ENCODE results near the gene ENDOV.

Gene ENDOV

GRCh38 chr17:80472996-80473395 lies 58.0 kb downstream of the ENDOV start:
- DNase-seq: no peak

GRCh38 chr17:80473701-80474100 lies 58.7 kb downstream of the ENDOV start:
- no peak for DNase-seq

DNA sequence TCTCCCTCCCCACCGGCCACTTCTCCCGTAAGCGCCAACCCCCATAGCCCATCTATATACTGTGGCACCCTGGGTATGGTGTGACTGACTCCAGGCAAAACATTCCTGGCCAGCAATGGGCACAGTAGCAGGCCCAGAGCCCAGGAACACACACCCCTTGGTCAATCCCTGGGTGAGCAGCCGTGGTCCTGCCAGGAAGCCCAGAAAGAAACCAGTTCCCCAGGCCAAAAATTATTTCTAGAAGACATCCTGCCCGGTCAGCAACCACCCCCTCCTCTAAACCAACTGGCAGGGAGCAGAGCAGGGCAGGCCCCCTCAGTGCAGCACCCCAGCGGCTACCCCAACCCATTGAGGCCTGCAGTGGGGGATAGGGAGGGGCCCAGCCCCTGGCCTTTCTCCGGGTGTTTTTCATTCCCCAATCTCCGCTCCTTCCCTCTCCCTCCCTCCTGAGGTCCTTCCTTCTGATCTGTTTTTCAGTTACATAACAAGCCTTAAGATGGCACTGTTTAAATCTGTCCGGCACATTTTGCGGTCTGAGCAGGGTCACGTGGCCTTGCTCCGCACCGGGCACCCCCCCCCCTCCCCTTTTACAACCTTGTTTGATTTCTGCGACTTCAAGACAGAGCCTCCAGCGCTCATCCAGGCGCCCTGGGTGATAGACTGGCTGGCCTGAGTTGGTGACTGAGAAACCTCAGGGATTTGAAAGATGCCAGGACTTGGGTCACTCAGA lies 59.4 kb downstream of the ENDOV start:
- no peak for DNase-seq

DNA sequence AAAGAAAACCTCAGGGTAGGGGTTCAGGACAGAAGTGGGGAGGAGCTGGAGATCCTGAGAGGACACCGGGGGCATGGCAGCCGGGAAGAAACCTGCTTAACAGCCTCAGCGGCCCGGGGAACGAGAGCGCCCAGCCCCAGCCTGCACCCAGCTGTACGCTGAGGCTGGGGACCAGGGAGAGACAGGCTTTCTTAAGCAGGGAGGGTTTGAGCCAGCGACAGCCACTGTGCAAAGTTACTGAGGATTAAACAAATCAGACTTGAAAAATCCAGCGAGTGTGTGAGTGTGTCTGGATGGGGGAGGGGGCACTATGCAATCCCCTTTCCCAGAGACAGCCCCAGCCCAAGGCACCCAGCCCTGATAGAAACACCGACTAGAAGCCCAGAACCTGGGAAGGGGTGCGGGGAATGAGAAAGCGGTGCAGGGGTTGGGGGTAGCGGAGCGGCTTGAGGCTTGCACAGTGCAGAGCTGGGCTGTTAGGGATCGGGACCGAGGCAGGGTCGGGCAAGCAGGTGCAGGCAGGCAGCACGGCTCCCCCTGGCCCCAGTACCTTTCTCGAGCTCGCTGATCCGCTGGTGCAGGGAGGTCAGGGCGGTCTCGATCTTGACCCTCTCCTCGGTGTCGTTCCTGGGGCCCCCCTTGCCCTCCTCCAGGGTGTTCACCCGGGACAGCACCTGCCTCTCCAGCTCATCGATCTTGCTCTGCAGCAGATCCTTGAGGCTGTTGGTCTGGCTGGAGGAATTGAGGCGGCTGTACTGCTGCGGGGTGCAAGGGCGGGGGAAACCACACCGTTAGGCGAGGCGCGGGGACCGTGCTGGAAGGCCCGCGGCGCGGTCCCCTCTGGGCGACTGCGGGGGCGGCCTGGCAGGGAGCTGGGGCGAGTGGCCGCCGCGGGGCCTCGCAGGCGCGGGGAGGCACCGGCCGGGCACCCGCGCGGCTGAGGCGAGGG lies 60.3 kb downstream of the ENDOV start:
- peak; percentile 70 for DNase-seq

DNA sequence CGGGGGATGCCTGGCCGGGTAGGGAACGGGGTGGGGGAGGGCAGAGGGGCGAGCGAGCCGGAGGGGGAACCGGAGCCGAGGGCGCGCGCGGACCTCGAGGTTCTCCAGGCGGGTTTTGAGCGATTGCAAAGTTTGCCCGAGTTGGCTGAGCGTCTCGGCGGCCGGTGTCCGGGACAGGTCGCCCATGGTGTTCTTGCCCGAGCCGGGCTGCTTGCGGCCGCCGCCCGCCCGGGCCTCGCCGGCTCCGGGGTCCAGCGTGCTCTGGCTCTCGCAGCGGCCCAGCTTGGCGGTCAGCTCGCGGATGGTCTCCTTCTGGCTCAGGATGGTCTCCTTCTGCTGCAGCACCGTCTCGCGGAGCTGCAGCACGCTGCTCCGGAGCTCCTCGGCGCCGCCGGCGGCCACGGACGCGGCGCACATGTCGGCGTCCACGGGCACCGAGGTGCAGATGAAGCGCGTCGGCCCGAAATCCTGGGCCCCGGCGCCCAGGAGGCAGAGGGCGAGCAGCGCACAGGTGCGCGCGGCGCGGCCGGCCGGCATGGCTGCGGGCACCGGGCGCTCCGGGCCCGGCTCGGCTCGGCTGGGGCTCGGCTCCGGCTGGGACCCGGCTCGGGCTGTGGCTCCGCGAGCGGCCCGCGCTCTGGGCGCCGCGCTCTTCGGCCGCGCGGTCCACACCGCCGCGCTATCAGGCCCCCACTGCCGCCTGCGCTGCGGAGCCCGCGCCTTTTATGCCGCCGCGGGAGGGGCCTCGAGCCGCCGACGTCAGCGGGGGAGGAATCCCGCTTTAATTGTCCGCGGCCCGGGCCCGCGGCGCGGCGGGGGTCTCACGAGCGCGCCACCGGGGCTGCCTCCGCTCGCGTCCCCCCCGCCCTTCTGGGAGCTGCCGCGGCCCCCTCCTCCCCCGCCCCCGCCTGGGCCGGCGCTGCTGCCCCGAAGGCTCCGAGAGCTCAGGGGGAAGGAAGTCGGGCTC lies 61.2 kb downstream of the ENDOV start, which contains the start of gene NPTX1:
Gene NPTX1 (minus strand): TSS at position 698 of the 967 bp plus-strand sequence. CDS start 161 bp downstream, at position 537.
- peak; percentile 59 for DNase-seq

GRCh38 chr17:80476877-80477646 lies 62.1 kb downstream of the ENDOV start:
- peak; percentile 56 for DNase-seq

DNA sequence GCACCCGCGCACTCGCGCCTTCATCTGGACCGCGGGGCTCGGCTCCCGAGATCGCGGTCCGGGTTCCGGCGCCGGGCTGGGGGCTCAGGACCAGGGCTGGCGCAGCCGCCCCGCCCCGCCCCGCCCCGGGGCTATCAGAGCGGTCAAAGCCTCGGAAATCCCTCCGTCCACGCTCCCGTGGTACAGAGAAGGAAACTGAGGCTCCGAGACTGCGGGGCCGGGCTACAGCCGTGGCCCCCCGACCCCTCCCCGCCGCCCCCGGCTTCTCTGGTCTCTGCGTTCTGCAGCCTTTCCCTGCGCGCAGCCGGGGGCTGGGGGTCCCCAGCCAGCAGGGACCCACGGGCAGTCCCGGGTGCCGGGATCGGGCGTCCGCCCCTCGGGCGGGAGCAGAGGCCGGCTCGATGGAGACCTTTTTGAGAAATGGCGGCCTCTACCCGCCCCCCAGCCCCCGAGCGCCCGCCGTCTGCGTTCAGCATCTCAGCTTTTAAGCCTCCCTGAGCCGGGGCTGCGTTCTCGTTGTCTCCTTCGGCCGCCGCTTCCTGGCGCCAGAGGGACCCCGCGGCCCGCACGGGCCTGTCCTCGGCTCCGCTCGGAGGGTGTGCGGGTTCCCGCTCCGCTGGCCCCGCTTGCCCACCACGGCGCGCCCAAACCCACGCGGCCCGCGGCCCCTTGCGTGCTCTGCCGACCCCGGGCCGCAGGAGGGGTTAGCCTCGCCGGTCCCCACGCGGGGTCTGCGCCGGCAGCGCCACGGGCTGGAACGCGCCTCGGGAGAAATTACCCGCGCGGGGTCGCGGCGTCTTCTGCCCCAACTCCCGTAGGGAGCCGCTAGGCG lies 62.9 kb downstream of the ENDOV start:
- peak; percentile 86 for DNase-seq

DNA sequence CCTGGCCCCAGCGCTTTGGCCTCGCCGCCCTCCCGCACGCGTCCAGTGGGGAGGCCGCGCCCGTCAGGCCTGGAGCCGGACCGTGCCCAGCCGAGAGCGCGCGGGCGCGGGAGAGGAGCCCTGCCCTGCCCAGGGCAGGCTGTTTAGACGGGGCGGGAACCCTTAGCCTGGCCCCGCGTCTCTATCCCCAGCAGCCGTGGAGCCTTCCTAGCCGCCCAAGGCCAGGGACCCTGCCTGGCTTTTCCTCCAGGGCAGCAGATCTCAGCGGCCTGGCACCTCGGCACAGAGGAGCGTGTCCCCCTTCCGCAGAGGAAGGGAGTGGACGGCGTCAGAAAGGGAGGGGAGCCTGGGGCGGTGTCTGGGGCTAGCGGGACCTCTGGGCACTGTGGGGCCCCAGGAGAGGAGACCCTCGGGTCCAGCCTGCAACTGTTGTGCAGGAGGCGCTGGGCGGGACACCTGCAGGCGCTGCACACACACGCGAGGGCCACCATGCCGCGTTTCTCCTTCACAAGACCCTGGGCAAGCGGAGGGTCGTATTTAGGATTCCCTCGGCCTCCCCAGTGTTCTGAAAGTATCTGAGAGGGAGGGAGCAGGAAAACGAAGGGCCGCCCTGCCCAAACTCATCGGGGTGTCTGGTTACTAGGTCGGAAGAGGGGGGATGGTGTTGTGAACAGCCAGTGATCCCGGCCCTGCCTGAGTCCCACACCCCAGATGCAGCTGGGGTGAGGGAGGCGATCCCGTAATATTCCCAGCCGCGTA lies 63.7 kb downstream of the ENDOV start:
- DNase-seq: peak; percentile 50

- no peak for DNase-seq
Measured at GRCh38 chr17:80479246-80479566, 64.2 kb downstream of the ENDOV start.

DNA sequence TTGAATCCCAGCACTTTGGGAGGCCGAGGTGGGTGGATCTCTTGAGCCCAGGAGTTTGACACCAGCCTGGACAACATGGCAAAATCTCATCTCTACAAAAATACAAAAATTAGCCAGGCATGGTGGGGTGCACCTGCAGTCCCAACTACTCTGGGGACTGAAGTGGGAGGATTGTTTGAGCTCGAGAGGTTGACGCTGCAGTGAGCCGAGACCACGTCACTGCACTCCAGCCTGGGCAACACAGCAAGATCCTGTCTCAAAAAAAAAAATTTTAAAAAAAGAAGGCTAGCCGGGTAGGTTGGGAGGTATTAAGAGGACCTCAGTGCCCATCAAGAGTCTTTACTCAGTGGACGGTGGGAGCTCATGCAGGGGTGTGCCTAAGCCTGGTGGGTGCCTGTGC lies 65.3 kb downstream of the ENDOV start:
- no peak for DNase-seq

GRCh38 chr17:80481284-80482057 lies 66.5 kb downstream of the ENDOV start:
- no peak for DNase-seq

- no peak for DNase-seq
Measured at GRCh38 chr17:80482058-80482318, 67.0 kb downstream of the ENDOV start.

DNA sequence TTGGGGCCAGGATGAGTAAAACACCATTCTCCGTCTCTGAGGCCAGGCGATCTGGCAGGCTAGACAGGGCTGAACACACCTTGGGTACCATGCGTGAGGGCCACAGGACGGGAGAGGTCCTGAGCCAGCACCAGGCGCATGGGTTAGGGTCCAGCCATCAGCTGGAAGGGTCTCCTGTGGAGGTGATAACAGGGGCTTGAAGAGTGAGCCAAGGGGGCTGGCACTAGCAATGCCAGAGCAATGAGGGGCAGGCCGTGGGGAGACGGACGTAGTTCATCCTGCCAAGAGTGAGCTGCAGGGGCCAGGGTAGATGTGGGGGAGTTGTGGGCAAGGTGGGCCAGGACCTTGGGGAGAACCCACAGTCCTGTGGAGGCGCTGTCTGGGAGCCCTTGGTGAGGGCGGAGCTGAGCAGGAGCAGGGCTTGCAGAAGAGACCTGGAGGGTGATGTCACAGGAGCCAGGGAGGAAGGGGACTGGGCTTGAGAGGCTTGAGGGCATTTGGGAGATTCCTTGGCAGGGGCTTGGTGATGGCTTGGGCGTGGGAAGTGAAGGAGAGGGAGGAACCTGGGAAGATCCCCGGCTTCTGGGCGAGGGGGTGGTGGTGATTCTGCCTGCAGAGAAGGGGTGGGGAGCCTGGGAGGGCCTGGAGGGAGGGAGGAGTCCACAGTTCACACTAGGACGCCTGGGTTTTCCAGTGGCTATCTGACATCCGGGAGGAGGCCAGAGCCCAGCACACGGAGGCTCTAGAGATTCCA lies 67.8 kb downstream of the ENDOV start:
- no peak for DNase-seq

GRCh38 chr17:80485846-80486245 lies 70.9 kb downstream of the ENDOV start:
- DNase-seq: peak; percentile 69

DNA sequence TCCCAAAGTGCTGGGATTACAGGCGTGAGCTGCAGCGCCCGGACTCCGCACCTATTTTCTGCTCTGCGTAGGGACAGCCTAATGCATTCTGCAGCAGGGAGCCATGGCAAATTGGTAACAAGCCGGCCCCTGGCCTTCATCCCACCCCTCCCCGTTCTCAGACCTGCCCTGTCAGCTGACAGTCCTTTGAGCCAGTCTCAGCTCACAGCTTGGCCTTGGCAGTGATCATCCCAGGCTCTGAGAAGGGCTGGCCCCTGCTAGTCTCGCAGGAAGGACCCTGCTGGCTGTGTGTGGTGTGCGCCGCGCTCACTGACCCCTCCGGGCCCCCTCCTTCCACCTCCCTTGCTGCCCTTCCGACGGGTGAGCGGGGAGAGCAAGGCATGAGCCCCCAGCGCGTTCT lies 71.7 kb downstream of the ENDOV start:
- DNase-seq: peak; percentile 56

DNA sequence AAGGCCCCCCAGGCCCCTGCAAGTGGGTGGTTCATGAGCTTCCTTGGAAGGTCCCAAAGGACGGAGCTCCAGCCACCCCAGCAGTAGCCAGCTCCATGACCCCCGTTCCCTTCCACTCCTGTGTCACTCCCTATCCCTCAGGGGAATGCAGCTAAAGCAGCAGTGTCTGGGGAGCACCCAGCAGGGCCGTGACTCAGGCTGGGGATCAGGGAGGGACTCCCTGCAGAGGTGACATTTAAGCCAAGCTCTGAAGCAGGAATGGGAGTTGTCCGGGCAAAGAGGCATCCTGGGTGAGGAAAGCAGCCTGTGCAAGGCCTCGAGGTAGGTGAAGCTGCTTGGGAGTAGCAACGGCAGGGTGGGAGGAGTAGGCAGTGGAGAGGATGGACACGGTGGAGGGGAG lies 72.5 kb downstream of the ENDOV start:
- no peak for DNase-seq
